ENCODE results near the gene CYP1B1.

CYP1B1 gene

DNA sequence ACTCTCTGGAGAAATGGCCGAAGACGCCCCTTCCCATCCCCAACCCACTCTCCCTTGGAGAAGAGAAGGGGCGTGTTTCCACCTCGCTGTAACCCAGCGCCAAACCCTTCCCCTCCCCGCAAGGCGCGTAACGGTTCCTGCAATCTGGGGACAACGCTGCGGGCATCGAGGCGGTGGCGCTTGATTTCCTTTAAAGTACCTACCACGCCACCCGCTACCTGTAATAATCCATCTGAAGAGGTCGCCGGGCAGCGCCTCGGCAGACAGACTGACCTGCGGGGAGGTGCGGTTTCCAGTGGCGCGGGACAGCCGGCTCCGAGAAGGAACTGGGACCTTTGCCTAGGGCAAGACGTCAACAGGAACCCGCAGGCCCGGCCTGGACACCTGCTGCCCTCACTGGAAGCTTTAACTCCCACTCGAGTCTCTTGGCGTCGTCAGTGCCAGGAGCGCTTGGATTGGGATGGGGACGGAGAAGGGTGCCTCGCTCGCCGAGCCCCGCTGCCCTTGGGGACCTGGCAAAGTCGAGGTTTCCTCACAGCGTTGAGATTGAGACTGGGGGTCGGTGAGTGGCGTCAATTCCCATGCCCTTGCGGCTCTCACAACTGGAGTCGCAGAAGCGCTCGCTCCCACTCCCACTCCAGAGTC, at the start of gene CYP1B1:
CYP1B1 (minus strand) TSS at position 645 of the 645 bp plus-strand sequence. CDS start 763 bp downstream, outside the sequence.
- in situ Hi-C loops (cut with MboI; ENCODE audit: low sequenced_read_pairs, unreplicated experiment): no loop called here
- DNase-seq (ENCODE audit: low spot score): no peak

GRCh38 chr2:38125007-38125406, 49.1 kb upstream of the CYP1B1 start:
- no peak for DNase-seq (ENCODE audit: low spot score)
- in situ Hi-C loops (cut with MboI; ENCODE audit: low sequenced_read_pairs, unreplicated experiment): no loop called here
- TF ChIP-seq, protein P1, sequence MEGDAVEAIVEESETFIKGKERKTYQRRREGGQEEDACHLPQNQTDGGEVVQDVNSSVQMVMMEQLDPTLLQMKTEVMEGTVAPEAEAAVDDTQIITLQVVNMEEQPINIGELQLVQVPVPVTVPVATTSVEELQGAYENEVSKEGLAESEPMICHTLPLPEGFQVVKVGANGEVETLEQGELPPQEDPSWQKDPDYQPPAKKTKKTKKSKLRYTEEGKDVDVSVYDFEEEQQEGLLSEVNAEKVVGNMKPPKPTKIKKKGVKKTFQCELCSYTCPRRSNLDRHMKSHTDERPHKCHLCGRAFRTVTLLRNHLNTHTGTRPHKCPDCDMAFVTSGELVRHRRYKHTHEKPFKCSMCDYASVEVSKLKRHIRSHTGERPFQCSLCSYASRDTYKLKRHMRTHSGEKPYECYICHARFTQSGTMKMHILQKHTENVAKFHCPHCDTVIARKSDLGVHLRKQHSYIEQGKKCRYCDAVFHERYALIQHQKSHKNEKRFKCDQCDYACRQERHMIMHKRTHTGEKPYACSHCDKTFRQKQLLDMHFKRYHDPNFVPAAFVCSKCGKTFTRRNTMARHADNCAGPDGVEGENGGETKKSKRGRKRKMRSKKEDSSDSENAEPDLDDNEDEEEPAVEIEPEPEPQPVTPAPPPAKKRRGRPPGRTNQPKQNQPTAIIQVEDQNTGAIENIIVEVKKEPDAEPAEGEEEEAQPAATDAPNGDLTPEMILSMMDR (IDR thresholded peaks at IDR 0.05; ENCODE audit: borderline replicate concordance, control extremely low read depth, extremely low read depth, insufficient read depth, missing control alignments): no peak

More for the DNA sequence above, at the start of gene CYP1B1:
- TF ChIP-seq, protein P1 (IDR thresholded peaks at IDR 0.05; ENCODE audit: borderline replicate concordance, control extremely low read depth, extremely low read depth, insufficient read depth, missing control alignments): no peak

GRCh38 chr2:38123911-38124310, 48.0 kb upstream of the CYP1B1 start:
- no peak for DNase-seq (ENCODE audit: low spot score)
- TF ChIP-seq, protein P1 (IDR thresholded peaks at IDR 0.05; ENCODE audit: borderline replicate concordance, control extremely low read depth, extremely low read depth, insufficient read depth, missing control alignments): no peak
- in situ Hi-C loops (cut with MboI; ENCODE audit: low sequenced_read_pairs, unreplicated experiment): no loop called here

- TF ChIP-seq, protein P1 (IDR thresholded peaks at IDR 0.05; ENCODE audit: borderline replicate concordance, control extremely low read depth, extremely low read depth, insufficient read depth, missing control alignments): no peak
- in situ Hi-C loops (cut with MboI; ENCODE audit: low sequenced_read_pairs, unreplicated experiment): no loop called here
- DNase-seq (ENCODE audit: low spot score): no peak
Observed at GRCh38 chr2:38122344-38122743, 46.4 kb upstream of the CYP1B1 start.

DNA sequence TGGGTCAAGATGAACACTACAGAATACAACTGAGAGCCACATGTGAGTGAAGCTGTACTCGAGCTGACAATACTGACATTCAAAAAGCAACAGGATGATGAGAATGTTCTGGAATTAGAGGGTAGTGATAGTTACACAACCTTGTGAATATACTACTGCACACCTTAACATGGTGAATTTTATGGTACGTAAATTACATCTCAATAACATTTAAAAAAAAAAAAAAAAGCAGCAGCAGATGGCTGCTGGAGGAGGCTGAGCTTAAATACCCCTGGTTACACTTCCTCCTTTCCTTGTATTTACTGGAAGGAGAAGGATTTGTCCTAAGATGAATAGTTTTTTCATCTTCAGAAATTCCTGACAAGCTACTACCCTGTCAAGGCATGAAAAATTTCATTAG, 45.5 kb upstream of the CYP1B1 start:
- in situ Hi-C loops (cut with MboI; ENCODE audit: low sequenced_read_pairs, unreplicated experiment): no loop called here
- no peak for DNase-seq (ENCODE audit: low spot score)

DNA sequence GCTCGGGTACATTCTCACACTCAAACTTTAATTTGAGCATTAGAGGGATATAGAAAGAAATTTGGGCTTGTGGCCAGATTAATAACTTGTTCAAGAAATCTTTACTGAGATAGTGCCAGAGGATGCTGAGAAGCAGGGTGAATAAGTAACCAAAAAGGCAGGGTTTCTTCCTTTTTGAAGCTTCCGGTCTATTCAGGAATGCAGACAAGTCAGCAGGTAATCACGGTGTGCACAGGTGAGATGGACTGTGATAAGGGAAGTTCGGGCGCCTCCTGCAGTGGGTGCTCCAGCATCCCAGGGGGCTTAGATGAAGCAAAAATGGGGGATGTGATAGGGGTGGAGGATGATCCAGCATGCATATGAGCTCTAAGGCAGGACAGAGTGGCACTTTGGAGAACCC, 44.9 kb upstream of the CYP1B1 start:
- in situ Hi-C loops (cut with MboI; ENCODE audit: low sequenced_read_pairs, unreplicated experiment): no loop called here

More for the DNA sequence above, 45.5 kb upstream of the CYP1B1 start:
- TF ChIP-seq, protein P1 (IDR thresholded peaks at IDR 0.05; ENCODE audit: borderline replicate concordance, control extremely low read depth, extremely low read depth, insufficient read depth, missing control alignments): no peak

More for the DNA sequence above, 44.9 kb upstream of the CYP1B1 start:
- TF ChIP-seq, protein P1 (IDR thresholded peaks at IDR 0.05; ENCODE audit: borderline replicate concordance, control extremely low read depth, extremely low read depth, insufficient read depth, missing control alignments): no peak
- DNase-seq (ENCODE audit: low spot score): no peak

All from GM13976 (cell line).